GM23338 (cell line): ENCODE measurements around the gene RXRB.

Experiments used
- CREB1 ChIP-seq: fragments of 250-450 bp; sonication (Bioruptor Pico); IDR thresholded peaks from 2 replicates; pipeline ENCODE4 v1.5.0; 2020; ENCODE audit warnings: low read depth, mild to moderate bottlenecking, moderate library complexity
- EZH2 ChIP-seq: fragments of 200-600 bp; sonication (generic); IDR thresholded peaks from one replicate; pipeline ENCODE4 v1.8.0; 2017; ENCODE audit warnings: antibody characterized with exemption, mild to moderate bottlenecking, low read depth; ENCODE audit not compliant: unreplicated experiment
- EZH2phosphoT487 ChIP-seq: fragments of 200-600 bp; sonication (generic); IDR thresholded peaks from one replicate; pipeline ENCODE4 v1.8.1; 2018; ENCODE audit warnings: antibody characterized with exemption; ENCODE audit not compliant: unreplicated experiment
- JUNB ChIP-seq: IDR thresholded peaks from one replicate; pipeline ENCODE4 v1.6.1; 2016; ENCODE audit warnings: antibody characterized with exemption; ENCODE audit not compliant: unreplicated experiment
- NANOG ChIP-seq: IDR thresholded peaks from 2 replicates; pipeline ENCODE4 v1.6.1; 2016; ENCODE audit warnings: antibody characterized with exemption, borderline replicate concordance
- POLR2AphosphoS5 ChIP-seq: IDR thresholded peaks from 2 replicates; pipeline ENCODE4 v1.6.1; 2016; ENCODE audit warnings: antibody characterized with exemption, low read depth
- STAT1 ChIP-seq: IDR thresholded peaks from one replicate; pipeline ENCODE4 v1.6.1; 2016; ENCODE audit warnings: antibody characterized with exemption; ENCODE audit not compliant: unreplicated experiment
- ZNF114 ChIP-seq: fragments of 250-450 bp; sonication (Bioruptor Pico); IDR thresholded peaks from 2 replicates; pipeline ENCODE4 v1.5.0; 2020; ENCODE audit warnings: mild to moderate bottlenecking, moderate library complexity
- TF ChIP-seq, protein P1 (sequence below): IDR thresholded peaks from one replicate; pipeline ENCODE4 v1.6.1; 2018; ENCODE audit warnings: antibody characterized with exemption; ENCODE audit not compliant: unreplicated experiment
- TF ChIP-seq, protein P2 (sequence below), 2 experiments: fragments of 200-600 bp in 1 of 2; sonication (generic) in 1 of 2; conservative IDR thresholded peaks; 2 replicates each; pipeline versions ENCODE4 v1.5.1 to v1.6.1; 2016 to 2017; ENCODE audit warnings: antibody characterized with exemption in 2 of 2, low read depth in 2 of 2, mild to moderate bottlenecking in 2 of 2, moderate library complexity in 1 of 2
- TF ChIP-seq, protein P3 (sequence below): IDR thresholded peaks from 2 replicates; pipeline ENCODE4 v1.6.1; 2016; ENCODE audit warnings: antibody characterized with exemption
- TF ChIP-seq, protein P4 (sequence below): fragments of 250-450 bp; sonication (Bioruptor Pico); IDR thresholded peaks from 2 replicates; pipeline ENCODE4 v1.5.0; 2020; ENCODE audit warnings: mild to moderate bottlenecking, moderate library complexity

DNA sequence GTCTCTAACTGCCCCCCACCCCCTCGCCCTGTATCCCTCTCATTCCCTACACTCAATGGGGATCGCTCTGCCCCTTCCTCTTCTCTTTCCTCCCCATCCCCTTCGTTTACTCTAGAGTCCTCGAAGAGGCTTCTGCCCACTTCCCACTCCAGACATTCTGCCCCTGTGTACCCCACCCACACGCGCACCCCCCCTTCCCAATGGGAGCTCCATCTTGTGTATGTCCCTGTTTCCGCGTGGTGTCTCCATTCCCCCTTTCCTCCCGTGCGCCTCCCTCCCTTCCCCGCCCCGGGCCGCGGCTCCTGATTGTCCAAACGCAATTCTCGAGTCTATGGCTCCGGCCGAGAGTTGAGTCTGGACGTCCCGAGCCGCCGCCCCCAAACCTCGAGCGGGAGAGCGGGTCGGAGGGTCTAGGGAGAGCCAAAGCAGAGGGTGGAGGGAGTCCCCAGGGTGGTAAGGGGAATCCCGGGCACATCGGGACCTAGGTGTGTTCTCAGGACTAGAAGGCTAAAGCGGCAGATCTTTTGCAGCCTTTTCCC is 7.2 kb upstream of the RXRB start:
- no peak for TF ChIP-seq NANOG
- no peak for TF ChIP-seq EZH2phosphoT487
- no peak for TF ChIP-seq JUNB
- TF ChIP-seq, protein P1, sequence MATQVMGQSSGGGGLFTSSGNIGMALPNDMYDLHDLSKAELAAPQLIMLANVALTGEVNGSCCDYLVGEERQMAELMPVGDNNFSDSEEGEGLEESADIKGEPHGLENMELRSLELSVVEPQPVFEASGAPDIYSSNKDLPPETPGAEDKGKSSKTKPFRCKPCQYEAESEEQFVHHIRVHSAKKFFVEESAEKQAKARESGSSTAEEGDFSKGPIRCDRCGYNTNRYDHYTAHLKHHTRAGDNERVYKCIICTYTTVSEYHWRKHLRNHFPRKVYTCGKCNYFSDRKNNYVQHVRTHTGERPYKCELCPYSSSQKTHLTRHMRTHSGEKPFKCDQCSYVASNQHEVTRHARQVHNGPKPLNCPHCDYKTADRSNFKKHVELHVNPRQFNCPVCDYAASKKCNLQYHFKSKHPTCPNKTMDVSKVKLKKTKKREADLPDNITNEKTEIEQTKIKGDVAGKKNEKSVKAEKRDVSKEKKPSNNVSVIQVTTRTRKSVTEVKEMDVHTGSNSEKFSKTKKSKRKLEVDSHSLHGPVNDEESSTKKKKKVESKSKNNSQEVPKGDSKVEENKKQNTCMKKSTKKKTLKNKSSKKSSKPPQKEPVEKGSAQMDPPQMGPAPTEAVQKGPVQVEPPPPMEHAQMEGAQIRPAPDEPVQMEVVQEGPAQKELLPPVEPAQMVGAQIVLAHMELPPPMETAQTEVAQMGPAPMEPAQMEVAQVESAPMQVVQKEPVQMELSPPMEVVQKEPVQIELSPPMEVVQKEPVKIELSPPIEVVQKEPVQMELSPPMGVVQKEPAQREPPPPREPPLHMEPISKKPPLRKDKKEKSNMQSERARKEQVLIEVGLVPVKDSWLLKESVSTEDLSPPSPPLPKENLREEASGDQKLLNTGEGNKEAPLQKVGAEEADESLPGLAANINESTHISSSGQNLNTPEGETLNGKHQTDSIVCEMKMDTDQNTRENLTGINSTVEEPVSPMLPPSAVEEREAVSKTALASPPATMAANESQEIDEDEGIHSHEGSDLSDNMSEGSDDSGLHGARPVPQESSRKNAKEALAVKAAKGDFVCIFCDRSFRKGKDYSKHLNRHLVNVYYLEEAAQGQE = no peak
- peak; percentile 42 for TF ChIP-seq EZH2
- TF ChIP-seq, protein P2, sequence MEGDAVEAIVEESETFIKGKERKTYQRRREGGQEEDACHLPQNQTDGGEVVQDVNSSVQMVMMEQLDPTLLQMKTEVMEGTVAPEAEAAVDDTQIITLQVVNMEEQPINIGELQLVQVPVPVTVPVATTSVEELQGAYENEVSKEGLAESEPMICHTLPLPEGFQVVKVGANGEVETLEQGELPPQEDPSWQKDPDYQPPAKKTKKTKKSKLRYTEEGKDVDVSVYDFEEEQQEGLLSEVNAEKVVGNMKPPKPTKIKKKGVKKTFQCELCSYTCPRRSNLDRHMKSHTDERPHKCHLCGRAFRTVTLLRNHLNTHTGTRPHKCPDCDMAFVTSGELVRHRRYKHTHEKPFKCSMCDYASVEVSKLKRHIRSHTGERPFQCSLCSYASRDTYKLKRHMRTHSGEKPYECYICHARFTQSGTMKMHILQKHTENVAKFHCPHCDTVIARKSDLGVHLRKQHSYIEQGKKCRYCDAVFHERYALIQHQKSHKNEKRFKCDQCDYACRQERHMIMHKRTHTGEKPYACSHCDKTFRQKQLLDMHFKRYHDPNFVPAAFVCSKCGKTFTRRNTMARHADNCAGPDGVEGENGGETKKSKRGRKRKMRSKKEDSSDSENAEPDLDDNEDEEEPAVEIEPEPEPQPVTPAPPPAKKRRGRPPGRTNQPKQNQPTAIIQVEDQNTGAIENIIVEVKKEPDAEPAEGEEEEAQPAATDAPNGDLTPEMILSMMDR (conservative IDR thresholded peaks at IDR 0.05; ENCODE audit: low read depth in 2 of 2) = no peak
- no peak for TF ChIP-seq POLR2AphosphoS5
- TF ChIP-seq, protein P3, sequence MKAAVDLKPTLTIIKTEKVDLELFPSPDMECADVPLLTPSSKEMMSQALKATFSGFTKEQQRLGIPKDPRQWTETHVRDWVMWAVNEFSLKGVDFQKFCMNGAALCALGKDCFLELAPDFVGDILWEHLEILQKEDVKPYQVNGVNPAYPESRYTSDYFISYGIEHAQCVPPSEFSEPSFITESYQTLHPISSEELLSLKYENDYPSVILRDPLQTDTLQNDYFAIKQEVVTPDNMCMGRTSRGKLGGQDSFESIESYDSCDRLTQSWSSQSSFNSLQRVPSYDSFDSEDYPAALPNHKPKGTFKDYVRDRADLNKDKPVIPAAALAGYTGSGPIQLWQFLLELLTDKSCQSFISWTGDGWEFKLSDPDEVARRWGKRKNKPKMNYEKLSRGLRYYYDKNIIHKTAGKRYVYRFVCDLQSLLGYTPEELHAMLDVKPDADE = no peak
- TF ChIP-seq ZNF114 = no peak
- TF ChIP-seq CREB1 (CRISPR knock-in tag) = no peak
- TF ChIP-seq STAT1 = no peak
- TF ChIP-seq, protein P4, sequence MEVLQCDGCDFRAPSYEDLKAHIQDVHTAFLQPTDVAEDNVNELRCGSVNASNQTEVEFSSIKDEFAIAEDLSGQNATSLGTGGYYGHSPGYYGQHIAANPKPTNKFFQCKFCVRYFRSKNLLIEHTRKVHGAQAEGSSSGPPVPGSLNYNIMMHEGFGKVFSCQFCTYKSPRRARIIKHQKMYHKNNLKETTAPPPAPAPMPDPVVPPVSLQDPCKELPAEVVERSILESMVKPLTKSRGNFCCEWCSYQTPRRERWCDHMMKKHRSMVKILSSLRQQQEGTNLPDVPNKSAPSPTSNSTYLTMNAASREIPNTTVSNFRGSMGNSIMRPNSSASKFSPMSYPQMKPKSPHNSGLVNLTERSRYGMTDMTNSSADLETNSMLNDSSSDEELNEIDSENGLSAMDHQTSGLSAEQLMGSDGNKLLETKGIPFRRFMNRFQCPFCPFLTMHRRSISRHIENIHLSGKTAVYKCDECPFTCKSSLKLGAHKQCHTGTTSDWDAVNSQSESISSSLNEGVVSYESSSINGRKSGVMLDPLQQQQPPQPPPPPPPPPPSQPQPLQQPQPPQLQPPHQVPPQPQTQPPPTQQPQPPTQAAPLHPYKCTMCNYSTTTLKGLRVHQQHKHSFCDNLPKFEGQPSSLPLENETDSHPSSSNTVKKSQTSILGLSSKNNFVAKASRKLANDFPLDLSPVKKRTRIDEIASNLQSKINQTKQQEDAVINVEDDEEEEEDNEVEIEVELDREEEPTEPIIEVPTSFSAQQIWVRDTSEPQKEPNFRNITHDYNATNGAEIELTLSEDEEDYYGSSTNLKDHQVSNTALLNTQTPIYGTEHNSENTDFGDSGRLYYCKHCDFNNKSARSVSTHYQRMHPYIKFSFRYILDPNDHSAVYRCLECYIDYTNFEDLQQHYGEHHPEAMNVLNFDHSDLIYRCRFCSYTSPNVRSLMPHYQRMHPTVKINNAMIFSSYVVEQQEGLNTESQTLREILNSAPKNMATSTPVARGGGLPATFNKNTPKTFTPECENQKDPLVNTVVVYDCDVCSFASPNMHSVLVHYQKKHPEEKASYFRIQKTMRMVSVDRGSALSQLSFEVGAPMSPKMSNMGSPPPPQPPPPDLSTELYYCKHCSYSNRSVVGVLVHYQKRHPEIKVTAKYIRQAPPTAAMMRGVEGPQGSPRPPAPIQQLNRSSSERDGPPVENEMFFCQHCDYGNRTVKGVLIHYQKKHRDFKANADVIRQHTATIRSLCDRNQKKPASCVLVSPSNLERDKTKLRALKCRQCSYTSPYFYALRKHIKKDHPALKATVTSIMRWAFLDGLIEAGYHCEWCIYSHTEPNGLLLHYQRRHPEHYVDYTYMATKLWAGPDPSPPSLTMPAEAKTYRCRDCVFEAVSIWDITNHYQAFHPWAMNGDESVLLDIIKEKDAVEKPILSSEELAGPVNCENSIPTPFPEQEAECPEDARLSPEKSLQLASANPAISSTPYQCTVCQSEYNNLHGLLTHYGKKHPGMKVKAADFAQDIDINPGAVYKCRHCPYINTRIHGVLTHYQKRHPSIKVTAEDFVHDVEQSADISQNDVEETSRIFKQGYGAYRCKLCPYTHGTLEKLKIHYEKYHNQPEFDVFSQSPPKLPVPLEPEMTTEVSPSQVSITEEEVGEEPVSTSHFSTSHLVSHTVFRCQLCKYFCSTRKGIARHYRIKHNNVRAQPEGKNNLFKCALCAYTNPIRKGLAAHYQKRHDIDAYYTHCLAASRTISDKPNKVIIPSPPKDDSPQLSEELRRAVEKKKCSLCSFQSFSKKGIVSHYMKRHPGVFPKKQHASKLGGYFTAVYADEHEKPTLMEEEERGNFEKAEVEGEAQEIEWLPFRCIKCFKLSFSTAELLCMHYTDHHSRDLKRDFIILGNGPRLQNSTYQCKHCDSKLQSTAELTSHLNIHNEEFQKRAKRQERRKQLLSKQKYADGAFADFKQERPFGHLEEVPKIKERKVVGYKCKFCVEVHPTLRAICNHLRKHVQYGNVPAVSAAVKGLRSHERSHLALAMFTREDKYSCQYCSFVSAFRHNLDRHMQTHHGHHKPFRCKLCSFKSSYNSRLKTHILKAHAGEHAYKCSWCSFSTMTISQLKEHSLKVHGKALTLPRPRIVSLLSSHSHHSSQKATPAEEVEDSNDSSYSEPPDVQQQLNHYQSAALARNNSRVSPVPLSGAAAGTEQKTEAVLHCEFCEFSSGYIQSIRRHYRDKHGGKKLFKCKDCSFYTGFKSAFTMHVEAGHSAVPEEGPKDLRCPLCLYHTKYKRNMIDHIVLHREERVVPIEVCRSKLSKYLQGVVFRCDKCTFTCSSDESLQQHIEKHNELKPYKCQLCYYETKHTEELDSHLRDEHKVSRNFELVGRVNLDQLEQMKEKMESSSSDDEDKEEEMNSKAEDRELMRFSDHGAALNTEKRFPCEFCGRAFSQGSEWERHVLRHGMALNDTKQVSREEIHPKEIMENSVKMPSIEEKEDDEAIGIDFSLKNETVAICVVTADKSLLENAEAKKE (CRISPR knock-in tag) = no peak
